ENCODE measurements around the gene APOL3.
"Not testable (repeated sequence)": the region's sequence is repeated elsewhere in the genome, so short reads cannot be mapped to it uniquely, and the experiment has no call there.

The APOL3 gene

GRCh38 chr22:36100908-36101307 is 59.6 kb downstream of the APOL3 start:
- not testable (repeated sequence) for DNase-seq (ENCODE audit: low spot score)

GRCh38 chr22:36100134-36100824 is 60.3 kb downstream of the APOL3 start:
- no peak for DNase-seq (ENCODE audit: low spot score)

- DNase-seq (ENCODE audit: low spot score): not testable (repeated sequence)
Observed at GRCh38 chr22:36099561-36099960, 61.0 kb downstream of the APOL3 start.

GRCh38 chr22:36097880-36098279 is 62.7 kb downstream of the APOL3 start:
- DNase-seq (ENCODE audit: low spot score): no peak

- DNase-seq (ENCODE audit: low spot score): not testable (repeated sequence)
Observed at GRCh38 chr22:36090772-36091171, 69.8 kb downstream of the APOL3 start.

Measured in AG20443 (cell line).